CD4-positive, alpha-beta T cell (primary cell): Measurements from ENCODE around the gene AKR1C1. TPM values are rescaled to one million over a fixed set of nuclear protein-coding genes. Genes with fewer than 3 reads are reported as not detected.
"Not testable (repeated sequence)": the region's sequence is repeated elsewhere in the genome, so short reads cannot be mapped to it uniquely, and the experiment has no call there.

ENCODE experiments used
- ATAC-seq: fragments of 200-7000 bp; cut with Tn5 transposase; one replicate; pipeline ENCODE4 v1.10.0; 2022; ENCODE audit warnings: mild to moderate bottlenecking; ENCODE audit not compliant: poor library complexity
- CTCF ChIA-PET: fragments of 350-600 bp; sonication (Branson Sonifier 250); formaldehyde crosslinking; loops from one replicate; lab custom pipeline; 2021; ENCODE audit warnings: antibody characterized with exemption, inconsistent platforms; lab: Charles Lee
- POLR2A ChIA-PET: fragments of 350-600 bp; sonication (Branson Sonifier 250); formaldehyde crosslinking; loops from one replicate; lab custom pipeline; 2021; ENCODE audit warnings: antibody characterized with exemption, inconsistent platforms; lab: Charles Lee
- DNase-seq, 14 experiments: peaks; one replicate each; pipeline ENCODE4 v3.0.0-alpha.2; 2013 to 2020; ENCODE audit warnings: mixed read lengths in 2 of 14
- H3K27ac ChIP-seq, 2 donors: one replicate each; pipeline versions ENCODE4 v1.5.1 to v1.7.0; 2013; ENCODE audit warnings: low read length in 2 of 2, low read depth in 1 of 2, mild to moderate bottlenecking in 1 of 2
- H3K27me3 ChIP-seq, 2 experiments: 1 replicate in 1 of 2; 2 replicates in 1 of 2; pipeline versions ENCODE4 v1.6.1 to v1.7.0; 2013; ENCODE audit warnings: low read length in 2 of 2, control low read depth in 1 of 2, mild to moderate bottlenecking in 1 of 2, moderate library complexity in 1 of 2; ENCODE audit not compliant: insufficient read depth in 2 of 2, control insufficient read depth in 1 of 2
- H3K36me3 ChIP-seq: one replicate; pipeline ENCODE4 v1.6.1; 2013; ENCODE audit warnings: low read length, control low read depth; ENCODE audit not compliant: insufficient read depth
- H3K4me1 ChIP-seq: one replicate; pipeline ENCODE4 v1.6.1; 2013; ENCODE audit warnings: low read length, control low read depth; ENCODE audit not compliant: insufficient read depth
- H3K4me3 ChIP-seq: one replicate; pipeline ENCODE4 v1.5.1; 2013; ENCODE audit warnings: mild to moderate bottlenecking, low read length, moderate library complexity
- H3K9me3 ChIP-seq, 2 experiments: 1 replicate in 1 of 2; 2 replicates in 1 of 2; pipeline versions ENCODE4 v1.6.1 to v1.7.0; 2013; ENCODE audit warnings: low read length in 2 of 2, mild to moderate bottlenecking in 2 of 2, control low read depth in 1 of 2, moderate library complexity in 1 of 2; ENCODE audit not compliant: control insufficient read depth in 1 of 2, insufficient read depth in 1 of 2
- H3K27ac Mint-ChIP-seq: one replicate; pipeline ENCODE4 v1.8.0; 2020; ENCODE audit warnings: mixed read lengths
- H3K27me3 Mint-ChIP-seq: one replicate; pipeline ENCODE4 v1.8.0; 2021; ENCODE audit warnings: mixed read lengths
- H3K36me3 Mint-ChIP-seq: one replicate; pipeline ENCODE4 v1.8.0; 2021; ENCODE audit warnings: low read depth, mixed read lengths
- H3K4me1 Mint-ChIP-seq: one replicate; pipeline ENCODE4 v1.8.0; 2021; ENCODE audit warnings: low read depth, mixed read lengths
- H3K4me3 Mint-ChIP-seq: one replicate; pipeline ENCODE4 v1.8.0; 2020; ENCODE audit warnings: mild to moderate bottlenecking, mixed read lengths
- H3K9me3 Mint-ChIP-seq: one replicate; pipeline ENCODE4 v1.8.0; 2020; ENCODE audit warnings: mixed read lengths
- CTCF ChIP-seq: fragments of 200-600 bp; IDR thresholded peaks from one replicate; pipeline ENCODE4 v1.8.0; 2022; ENCODE audit warnings: antibody characterized with exemption, mild to moderate bottlenecking
- intact Hi-C, 2 experiments: fragments of 100-400 bp; cut with DNase I in 1 of 2; cut with micrococcal nuclease in 1 of 2; formaldehyde crosslinking; loops; one replicate each; pipeline versions ENCODE4 v1.15.1 to v1.9.0; 2023 to 2025; cut with DNase I, micrococcal nuclease
- total RNA-seq, 174 experiments: library from RNA in 2 of 174; stranded (reverse) in 2 of 174; gene quantifications; one replicate each; pipeline ENCODE4 v1.2.3 and lab custom pipeline; 2021 to 2026

Gene AKR1C1
- total RNA-seq, 2 experiments from 2014 or later = 1.6 to 2.6 TPM

GRCh38 chr10:5019770-5020612 is 56.8 kb downstream of the AKR1C1 start:
- intact Hi-C loops = loop anchor here in 1 of 2 experiments (5.0 kb wide), 1 partner anchor 262 kb away; no protein-coding TSS in a partner anchor
- H3K9me3 ChIP-seq = not testable (repeated sequence)

GRCh38 chr10:5021624-5022290 is 58.5 kb downstream of the AKR1C1 start:
- ATAC-seq, H3K9me3 Mint-ChIP-seq, H3K27ac ChIP-seq, H3K27me3 ChIP-seq, H3K36me3 Mint-ChIP-seq, H3K4me1 Mint-ChIP-seq, intact Hi-C loops, POLR2A ChIA-PET, DNase-seq, H3K9me3 ChIP-seq, H3K4me1 ChIP-seq, CTCF ChIA-PET, H3K27ac Mint-ChIP-seq, H3K4me3 ChIP-seq, H3K4me3 Mint-ChIP-seq, H3K36me3 ChIP-seq: not testable (repeated sequence)
- peaks cover 10% of the 10 kb centered on the region for H3K27me3 Mint-ChIP-seq

More at GRCh38 chr10:5019770-5020612, 56.8 kb downstream of the AKR1C1 start:
- H3K27me3 ChIP-seq, H3K27ac Mint-ChIP-seq, H3K36me3 ChIP-seq, ATAC-seq, H3K9me3 Mint-ChIP-seq, H3K27me3 Mint-ChIP-seq, H3K36me3 Mint-ChIP-seq, H3K4me3 Mint-ChIP-seq, POLR2A ChIA-PET, H3K27ac ChIP-seq, DNase-seq, H3K4me1 Mint-ChIP-seq, H3K4me1 ChIP-seq, CTCF ChIA-PET, H3K4me3 ChIP-seq: not testable (repeated sequence)

- no peak for ATAC-seq
- no peak overlapping the region for H3K27ac Mint-ChIP-seq
- H3K36me3 Mint-ChIP-seq = no peaks in the 10 kb centered on the region
- H3K4me1 Mint-ChIP-seq = no peaks in the 10 kb centered on the region
- intact Hi-C loops = no loop called here
- Histone ChIP-seq H3K27ac (no peak overlapping the region), H3K27me3 (no peaks in the 10 kb centered on the region), H3K9me3 (no peaks in the 10 kb centered on the region), H3K4me3 (no peak overlapping the region), H3K36me3 (no peaks in the 10 kb centered on the region), H3K4me1 (no peaks in the 10 kb centered on the region)
- H3K9me3 Mint-ChIP-seq = no peaks in the 10 kb centered on the region
- no peak for TF ChIP-seq CTCF
- no peak overlapping the region for H3K4me3 Mint-ChIP-seq
- ChIA-PET CTCF (no interaction called here), POLR2A (no interaction called here)
- H3K27me3 Mint-ChIP-seq = peaks cover 12% of the 10 kb centered on the region
- no peak for DNase-seq
Observed at GRCh38 chr10:5023177-5023805, 60.1 kb downstream of the AKR1C1 start.

GRCh38 chr10:5025461-5025881 is 62.3 kb downstream of the AKR1C1 start:
- peak in 2 of 14 experiments; percentile 4 to 19 for DNase-seq
- H3K4me1 ChIP-seq, CTCF ChIA-PET, H3K36me3 Mint-ChIP-seq, H3K4me3 ChIP-seq, H3K27ac Mint-ChIP-seq, H3K36me3 ChIP-seq, POLR2A ChIA-PET, H3K27ac ChIP-seq, H3K4me3 Mint-ChIP-seq, H3K9me3 Mint-ChIP-seq, H3K4me1 Mint-ChIP-seq, ATAC-seq, H3K9me3 ChIP-seq, intact Hi-C loops, H3K27me3 ChIP-seq: not testable (repeated sequence)
- H3K27me3 Mint-ChIP-seq = peaks cover 14% of the 10 kb centered on the region
